ENCODE results near the gene TPTE. TPM values are rescaled to one million over a fixed set of nuclear protein-coding genes. Genes with fewer than 3 reads are reported as not detected.
"Not testable (repeated sequence)": the region's sequence is repeated elsewhere in the genome, so short reads cannot be mapped to it uniquely, and the experiment has no call there.

TPTE gene
- total and polyA plus RNA-seq, 2 donors (not counting 1 experiment from before 2014, with no cell fraction given) = not detected

- H4K20me1 ChIP-seq (ENCODE audit: control insufficient read depth, insufficient read depth, low read length, poor library complexity, severe bottlenecking); H3K4me3 Mint-ChIP-seq; H3K4me1 Mint-ChIP-seq; ATAC-seq (ENCODE audit: low read depth); H3K36me3 ChIP-seq (replicated peaks in 1 of 2; ENCODE audit: control extremely low read depth in 1 of 2, control insufficient read depth in 1 of 2, extremely low read depth in 1 of 2, insufficient read depth in 2 of 2, low read length in 1 of 2); POLR2A ChIA-PET; intact Hi-C loops (cut with micrococcal nuclease); CTCF ChIA-PET; H3K4me3 ChIP-seq (ENCODE audit: control extremely low read depth in 1 of 5, extremely low read depth in 1 of 5, insufficient read depth in 1 of 5, low read depth in 2 of 5, low read length in 4 of 5); DNase-seq; H3K79me2 ChIP-seq (ENCODE audit: control insufficient read depth, insufficient read depth, low read length); H3K27me3 Mint-ChIP-seq; H3K27ac ChIP-seq (ENCODE audit: low read length in 2 of 2); H3K4me2 ChIP-seq (replicated peaks; ENCODE audit: low read depth, low read length, poor library complexity, severe bottlenecking); H3K9me3 Mint-ChIP-seq (ENCODE audit: insufficient read depth); H3K27me3 ChIP-seq (replicated peaks in 1 of 4; ENCODE audit: control extremely low read depth in 1 of 4, control insufficient read depth in 3 of 4, insufficient read depth in 4 of 4, low read length in 3 of 4); H3K4me1 ChIP-seq (ENCODE audit: control insufficient read depth in 2 of 2, insufficient read depth in 2 of 2, low read length in 2 of 2); H3K9ac ChIP-seq (ENCODE audit: low read length); H2AFZ ChIP-seq (ENCODE audit: insufficient read depth, low read depth, low read length, poor library complexity, severe bottlenecking); H3K27ac Mint-ChIP-seq: not testable (repeated sequence)
- H3K9me3 ChIP-seq (ENCODE audit: control extremely low read depth in 1 of 3, control insufficient read depth in 2 of 3, insufficient read depth in 1 of 3, low read length in 2 of 3) = peaks cover 0 to 13% (median 3%) of the 10 kb centered on the region in 3 donors
- WGBS (ENCODE audit: insufficient coverage) = 76% methylated on average over 4 of the region's 7 CpGs
Observed at GRCh38 chr21:10607074-10607473, 85.7 kb downstream of the TPTE start.

- H3K4me2 ChIP-seq (replicated peaks; ENCODE audit: low read depth, low read length, poor library complexity, severe bottlenecking); DNase-seq; H3K27ac ChIP-seq (ENCODE audit: low read length in 2 of 2); POLR2A ChIA-PET; intact Hi-C loops (cut with micrococcal nuclease); H3K36me3 ChIP-seq (replicated peaks in 1 of 2; ENCODE audit: control extremely low read depth in 1 of 2, control insufficient read depth in 1 of 2, extremely low read depth in 1 of 2, insufficient read depth in 2 of 2, low read length in 1 of 2); H4K20me1 ChIP-seq (ENCODE audit: control insufficient read depth, insufficient read depth, low read length, poor library complexity, severe bottlenecking); H3K79me2 ChIP-seq (ENCODE audit: control insufficient read depth, insufficient read depth, low read length); H3K27ac Mint-ChIP-seq; CTCF ChIA-PET; H3K9ac ChIP-seq (ENCODE audit: low read length); H3K9me3 Mint-ChIP-seq (ENCODE audit: insufficient read depth); H3K4me1 ChIP-seq (ENCODE audit: control insufficient read depth in 2 of 2, insufficient read depth in 2 of 2, low read length in 2 of 2); ATAC-seq (ENCODE audit: low read depth); H3K4me1 Mint-ChIP-seq; H3K4me3 Mint-ChIP-seq; H2AFZ ChIP-seq (ENCODE audit: insufficient read depth, low read depth, low read length, poor library complexity, severe bottlenecking); H3K27me3 ChIP-seq (replicated peaks in 1 of 4; ENCODE audit: control extremely low read depth in 1 of 4, control insufficient read depth in 3 of 4, insufficient read depth in 4 of 4, low read length in 3 of 4); H3K27me3 Mint-ChIP-seq; H3K4me3 ChIP-seq (ENCODE audit: control extremely low read depth in 1 of 5, extremely low read depth in 1 of 5, insufficient read depth in 1 of 5, low read depth in 2 of 5, low read length in 4 of 5): not testable (repeated sequence)
- 78% methylated on average over 2 of the region's 6 CpGs for WGBS (ENCODE audit: insufficient coverage)
- H3K9me3 ChIP-seq (ENCODE audit: control extremely low read depth in 1 of 3, control insufficient read depth in 2 of 3, insufficient read depth in 1 of 3, low read length in 2 of 3) = peaks cover 0 to 19% (median 3%) of the 10 kb centered on the region in 3 donors
Observed at GRCh38 chr21:10614285-10614684, 92.9 kb downstream of the TPTE start.

GRCh38 chr21:10616061-10616460, 94.7 kb downstream of the TPTE start:
- peaks cover 0 to 19% (median 3%) of the 10 kb centered on the region in 3 donors for H3K9me3 ChIP-seq (ENCODE audit: control extremely low read depth in 1 of 3, control insufficient read depth in 2 of 3, insufficient read depth in 1 of 3, low read length in 2 of 3)
- H3K4me2 ChIP-seq (replicated peaks; ENCODE audit: low read depth, low read length, poor library complexity, severe bottlenecking); H2AFZ ChIP-seq (ENCODE audit: insufficient read depth, low read depth, low read length, poor library complexity, severe bottlenecking); H3K4me3 Mint-ChIP-seq; H4K20me1 ChIP-seq (ENCODE audit: control insufficient read depth, insufficient read depth, low read length, poor library complexity, severe bottlenecking); H3K4me3 ChIP-seq (ENCODE audit: control extremely low read depth in 1 of 5, extremely low read depth in 1 of 5, insufficient read depth in 1 of 5, low read depth in 2 of 5, low read length in 4 of 5); H3K4me1 ChIP-seq (ENCODE audit: control insufficient read depth in 2 of 2, insufficient read depth in 2 of 2, low read length in 2 of 2); POLR2A ChIA-PET; H3K4me1 Mint-ChIP-seq; H3K9me3 Mint-ChIP-seq (ENCODE audit: insufficient read depth); H3K27me3 Mint-ChIP-seq; CTCF ChIA-PET; H3K79me2 ChIP-seq (ENCODE audit: control insufficient read depth, insufficient read depth, low read length); ATAC-seq (ENCODE audit: low read depth); H3K36me3 ChIP-seq (replicated peaks in 1 of 2; ENCODE audit: control extremely low read depth in 1 of 2, control insufficient read depth in 1 of 2, extremely low read depth in 1 of 2, insufficient read depth in 2 of 2, low read length in 1 of 2); H3K27me3 ChIP-seq (replicated peaks in 1 of 4; ENCODE audit: control extremely low read depth in 1 of 4, control insufficient read depth in 3 of 4, insufficient read depth in 4 of 4, low read length in 3 of 4); H3K27ac Mint-ChIP-seq; H3K9ac ChIP-seq (ENCODE audit: low read length); intact Hi-C loops (cut with micrococcal nuclease); H3K27ac ChIP-seq (ENCODE audit: low read length in 2 of 2); DNase-seq: not testable (repeated sequence)
- 92% methylated on average over 3 of the region's 3 CpGs for WGBS (ENCODE audit: insufficient coverage)
